Spleen (tissue), 7 donors: ENCODE results near the gene GNAO1.

Experiments
- CTCF ChIP-seq, 11 experiments: fragments of 200-600 bp in 7 of 11; fragments of 450-650 bp in 4 of 11; sonication (generic) in 4 of 11; IDR thresholded peaks in 8 of 11; conservative IDR thresholded peaks in 3 of 11; 1 replicate in 7 of 11; 2 replicates in 4 of 11; pipeline versions ENCODE4 v1.4.0 to v1.8.0; 2016 to 2021; ENCODE audit warnings: antibody characterized with exemption in 11 of 11, inconsistent platforms in 4 of 11, mild to moderate bottlenecking in 1 of 11
- POLR2A ChIP-seq, 3 donors: fragments of 450-650 bp; IDR thresholded peaks; one replicate each; pipeline ENCODE4 v1.5.1; 2017; ENCODE audit warnings: antibody characterized with exemption in 3 of 3, mild to moderate bottlenecking in 1 of 3
- POLR2AphosphoS5 ChIP-seq, 3 donors: sonication (generic); formaldehyde crosslinking; IDR thresholded peaks; one replicate each; pipeline ENCODE4 v1.5.1; 2017; ENCODE audit warnings: antibody characterized with exemption in 3 of 3
- donor health status: DM: no; HTN: no; CAD: no; lungs with moderate emphysema.
- donor health status: DM: no; HTN: no; CAD: no.
- donor health status: DM: no; HTN: no; CAD: no.

DNA sequence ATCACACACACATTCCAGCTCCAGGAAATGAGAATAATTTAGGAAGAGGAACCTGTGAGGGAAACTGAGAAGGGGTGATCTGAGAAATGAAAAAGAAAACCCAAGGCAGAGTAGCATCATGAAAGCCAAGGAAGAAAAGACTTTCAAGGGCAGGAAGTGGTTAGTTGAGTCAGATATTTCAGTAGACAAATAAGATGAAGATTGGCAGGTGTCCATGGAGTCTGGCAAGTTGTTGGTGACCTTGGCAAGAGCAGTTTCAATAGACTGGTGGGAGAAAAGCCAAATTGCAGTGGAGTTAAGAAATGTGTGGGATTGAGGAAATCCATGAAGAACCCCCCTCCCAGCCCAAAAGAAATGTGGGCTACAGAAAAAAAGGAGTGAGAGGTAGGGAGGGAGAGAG lies 10.7 kb downstream of the GNAO1 start:
- TF ChIP-seq CTCF (IDR thresholded peaks at IDR 0.05 in 8 of 11, conservative IDR thresholded peaks at IDR 0.05 in 3 of 11): no peak
- no peak for TF ChIP-seq POLR2A (IDR thresholded peaks at IDR 0.05)
- TF ChIP-seq POLR2AphosphoS5 (IDR thresholded peaks at IDR 0.05): no peak
